Vagina (tissue), 2 donors: ENCODE data around the gene SEMA4C. TPM values are rescaled to one million over a fixed set of nuclear protein-coding genes. Genes with fewer than 3 reads are reported as not detected.
"Not testable (repeated sequence)": the region's sequence is repeated elsewhere in the genome, so short reads cannot be mapped to it uniquely, and the experiment has no call there.

ENCODE experiments used
- DNase-seq, 2 donors: peaks; one replicate each; pipeline ENCODE4 v3.0.0-alpha.2; 2017; ENCODE audit errors: extremely low spot score in 2 of 2
- H3K27ac ChIP-seq: fragments of 200-600 bp; sonication (generic); one replicate; pipeline ENCODE4 v1.5.1; 2019
- H3K27me3 ChIP-seq: fragments of 200-600 bp; sonication (generic); one replicate; pipeline ENCODE4 v1.5.1; 2019
- H3K36me3 ChIP-seq, 2 donors: fragments of 200-600 bp; sonication (generic); one replicate each; pipeline ENCODE4 v1.5.1; 2017 to 2019
- H3K4me1 ChIP-seq: fragments of 200-600 bp; sonication (generic); one replicate; pipeline ENCODE4 v1.5.1; 2019
- H3K4me3 ChIP-seq, 2 donors: fragments of 200-600 bp; sonication (generic); 1 replicate in 1 of 2; 2 replicates in 1 of 2; pipeline ENCODE4 v1.5.1; 2016 to 2019
- H3K9me3 ChIP-seq: fragments of 200-600 bp; sonication (generic); one replicate; pipeline ENCODE4 v1.5.1; 2019
- POLR2A ChIP-seq, 2 donors: fragments of 450-650 bp; IDR thresholded peaks; one replicate each; pipeline ENCODE4 v1.6.1; 2017; ENCODE audit warnings: antibody characterized with exemption in 2 of 2, mild to moderate bottlenecking in 2 of 2, moderate library complexity in 2 of 2
- POLR2AphosphoS5 ChIP-seq, 2 donors: sonication (generic); formaldehyde crosslinking; IDR thresholded peaks; one replicate each; pipeline ENCODE4 v1.9.0; 2017; ENCODE audit warnings: antibody characterized with exemption in 2 of 2, mild to moderate bottlenecking in 2 of 2, low read depth in 1 of 2; ENCODE audit not compliant: insufficient read depth in 1 of 2
- intact Hi-C: fragments of 100-400 bp; cut with DNase I; formaldehyde crosslinking; loops from one replicate; pipeline ENCODE4 v1.15.1; 2023
- total RNA-seq: library from RNA; depleted of rRNA; stranded (reverse); fragments of >200 nt; gene quantifications from one replicate; pipeline ENCODE4 v1.2.3, GENCODE V29; 2016
- TF ChIP-seq, protein P1 (sequence below), 3 experiments: fragments of 450-650 bp in 2 of 3; fragments of 200-600 bp in 1 of 3; sonication (generic) in 1 of 3; IDR thresholded peaks; one replicate each; pipeline ENCODE4 v1.5.1; 2017 to 2019; ENCODE audit warnings: antibody characterized with exemption in 3 of 3, mild to moderate bottlenecking in 2 of 3, moderate library complexity in 2 of 3

The SEMA4C gene
- total RNA-seq, 1 donor from 2014 or later = 60.6 TPM

- Histone ChIP-seq H3K4me1 (peaks cover 84% of the 10 kb centered on the region), H3K27ac (peak overlapping the region; percentile 43), H3K9me3 (no peaks in the 10 kb centered on the region), H3K36me3 (no peaks in the 10 kb centered on the region), H3K4me3 (no peak overlapping the region), H3K27me3 (no peaks in the 10 kb centered on the region)
- no peak for DNase-seq
- TF ChIP-seq, protein P1, sequence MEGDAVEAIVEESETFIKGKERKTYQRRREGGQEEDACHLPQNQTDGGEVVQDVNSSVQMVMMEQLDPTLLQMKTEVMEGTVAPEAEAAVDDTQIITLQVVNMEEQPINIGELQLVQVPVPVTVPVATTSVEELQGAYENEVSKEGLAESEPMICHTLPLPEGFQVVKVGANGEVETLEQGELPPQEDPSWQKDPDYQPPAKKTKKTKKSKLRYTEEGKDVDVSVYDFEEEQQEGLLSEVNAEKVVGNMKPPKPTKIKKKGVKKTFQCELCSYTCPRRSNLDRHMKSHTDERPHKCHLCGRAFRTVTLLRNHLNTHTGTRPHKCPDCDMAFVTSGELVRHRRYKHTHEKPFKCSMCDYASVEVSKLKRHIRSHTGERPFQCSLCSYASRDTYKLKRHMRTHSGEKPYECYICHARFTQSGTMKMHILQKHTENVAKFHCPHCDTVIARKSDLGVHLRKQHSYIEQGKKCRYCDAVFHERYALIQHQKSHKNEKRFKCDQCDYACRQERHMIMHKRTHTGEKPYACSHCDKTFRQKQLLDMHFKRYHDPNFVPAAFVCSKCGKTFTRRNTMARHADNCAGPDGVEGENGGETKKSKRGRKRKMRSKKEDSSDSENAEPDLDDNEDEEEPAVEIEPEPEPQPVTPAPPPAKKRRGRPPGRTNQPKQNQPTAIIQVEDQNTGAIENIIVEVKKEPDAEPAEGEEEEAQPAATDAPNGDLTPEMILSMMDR (IDR thresholded peaks at IDR 0.05) = no peak
- peak in 1 of 2 donors; percentile 28 for TF ChIP-seq POLR2AphosphoS5 (IDR thresholded peaks at IDR 0.05; ENCODE audit: insufficient read depth in 1 of 2, low read depth in 1 of 2)
- TF ChIP-seq POLR2A (IDR thresholded peaks at IDR 0.05) = no peak
- intact Hi-C loops = no loop called here
Measured at GRCh38 chr2:96891591-96892333, 21.9 kb upstream of the SEMA4C start.

GRCh38 chr2:96890726-96891385 lies 21.0 kb upstream of the SEMA4C start:
- Histone ChIP-seq H3K4me1 (peaks cover 80% of the 10 kb centered on the region), H3K4me3 (no peak overlapping the region), H3K36me3 (no peaks in the 10 kb centered on the region), H3K27me3 (no peaks in the 10 kb centered on the region), H3K27ac (peak overlapping the region; percentile 43), H3K9me3 (no peaks in the 10 kb centered on the region)
- no peak for DNase-seq
- TF ChIP-seq POLR2AphosphoS5 (IDR thresholded peaks at IDR 0.05; ENCODE audit: insufficient read depth in 1 of 2, low read depth in 1 of 2) = no peak
- TF ChIP-seq, protein P1 (IDR thresholded peaks at IDR 0.05) = no peak
- TF ChIP-seq POLR2A (IDR thresholded peaks at IDR 0.05) = no peak
- intact Hi-C loops = no loop called here

GRCh38 chr2:96890252-96890651 lies 20.4 kb upstream of the SEMA4C start:
- DNase-seq = no peak
- H3K4me3 ChIP-seq = no peak overlapping the region
- H3K4me1 ChIP-seq = peaks cover 76% of the 10 kb centered on the region
- TF ChIP-seq, protein P1 (IDR thresholded peaks at IDR 0.05) = no peak
- TF ChIP-seq POLR2A (IDR thresholded peaks at IDR 0.05) (no peak), POLR2AphosphoS5 (IDR thresholded peaks at IDR 0.05; ENCODE audit: insufficient read depth in 1 of 2, low read depth in 1 of 2) (no peak)
- peak overlapping the region; percentile 43 for H3K27ac ChIP-seq
- no peaks in the 10 kb centered on the region for H3K36me3 ChIP-seq
- intact Hi-C loops = no loop called here
- no peaks in the 10 kb centered on the region for H3K9me3 ChIP-seq
- H3K27me3 ChIP-seq = no peaks in the 10 kb centered on the region

GRCh38 chr2:96889502-96889901 lies 19.6 kb upstream of the SEMA4C start:
- H3K27ac ChIP-seq, H3K36me3 ChIP-seq, DNase-seq, H3K9me3 ChIP-seq, H3K4me3 ChIP-seq, intact Hi-C loops, H3K27me3 ChIP-seq: not testable (repeated sequence)
- peaks cover 81% of the 10 kb centered on the region for H3K4me1 ChIP-seq

- TF ChIP-seq POLR2AphosphoS5 (IDR thresholded peaks at IDR 0.05; ENCODE audit: insufficient read depth in 1 of 2, low read depth in 1 of 2) (peak in 1 of 2 donors; percentile 55), POLR2A (IDR thresholded peaks at IDR 0.05) (no peak)
- TF ChIP-seq, protein P1 (IDR thresholded peaks at IDR 0.05) = no peak
- H3K9me3 ChIP-seq = no peaks in the 10 kb centered on the region
- peak overlapping the region; percentile 84 for H3K27ac ChIP-seq
- intact Hi-C loops = no loop called here
- no peaks in the 10 kb centered on the region for H3K36me3 ChIP-seq
- DNase-seq = no peak
- peaks cover 85% of the 10 kb centered on the region for H3K4me1 ChIP-seq
- no peaks in the 10 kb centered on the region for H3K27me3 ChIP-seq
- H3K4me3 ChIP-seq = peak overlapping the region in 1 of 2 donors; percentile 6
Measured at GRCh38 chr2:96888072-96889011, 18.5 kb upstream of the SEMA4C start.
